Activated CD8-positive, alpha-beta T cell treated with anti-CD3 and anti-CD28 coated beads, Interleukin-2, amount 10 ng/mL, durations not matched to agents 7 days and 5 days (primary cell): ENCODE results near the gene NNT. TPM values are rescaled to one million over a fixed set of nuclear protein-coding genes. Genes with fewer than 3 reads are reported as not detected.
"Not testable (repeated sequence)": the region's sequence is repeated elsewhere in the genome, so short reads cannot be mapped to it uniquely, and the experiment has no call there.

Source experiments
- ATAC-seq: fragments of 150-1000 bp; cut with Tn5 transposase; one replicate; pipeline ENCODE4 v1.10.0; 2021; ENCODE audit warnings: moderate library complexity
- CTCF ChIA-PET: fragments of 350-600 bp; sonication (Branson Sonifier 250); formaldehyde crosslinking; loops from one replicate; lab custom pipeline; 2021; ENCODE audit warnings: antibody characterized with exemption; lab: Charles Lee
- POLR2A ChIA-PET: fragments of 350-600 bp; sonication (Branson Sonifier 250); formaldehyde crosslinking; loops from one replicate; lab custom pipeline; 2021; ENCODE audit warnings: antibody characterized with exemption; lab: Charles Lee
- DNase-seq: peaks from one replicate; pipeline ENCODE4 v3.0.0-alpha.2; 2020
- H3K27ac Mint-ChIP-seq: one replicate; pipeline ENCODE4 v1.8.0; 2021; ENCODE audit warnings: mild to moderate bottlenecking, mixed read lengths
- H3K27me3 Mint-ChIP-seq: one replicate; pipeline ENCODE4 v1.8.0; 2021; ENCODE audit warnings: low read depth, mixed read lengths
- H3K36me3 Mint-ChIP-seq: one replicate; pipeline ENCODE4 v1.8.0; 2021; ENCODE audit warnings: low read depth, mixed read lengths
- H3K4me1 Mint-ChIP-seq: one replicate; pipeline ENCODE4 v1.8.0; 2021; ENCODE audit warnings: low read depth, mixed read lengths
- H3K4me3 Mint-ChIP-seq: one replicate; pipeline ENCODE4 v1.8.0; 2021; ENCODE audit warnings: mild to moderate bottlenecking, mixed read lengths
- H3K9me3 Mint-ChIP-seq: one replicate; pipeline ENCODE4 v1.8.0; 2022; ENCODE audit warnings: mixed read lengths; ENCODE audit not compliant: insufficient read depth
- total RNA-seq, 2 experiments: library from RNA; stranded (reverse); gene quantifications; one replicate each; pipeline ENCODE4 v1.2.3, GENCODE V29; 2021

NNT gene
- total RNA-seq, 2 experiments from 2014 or later, result 103 to 104 TPM

DNA sequence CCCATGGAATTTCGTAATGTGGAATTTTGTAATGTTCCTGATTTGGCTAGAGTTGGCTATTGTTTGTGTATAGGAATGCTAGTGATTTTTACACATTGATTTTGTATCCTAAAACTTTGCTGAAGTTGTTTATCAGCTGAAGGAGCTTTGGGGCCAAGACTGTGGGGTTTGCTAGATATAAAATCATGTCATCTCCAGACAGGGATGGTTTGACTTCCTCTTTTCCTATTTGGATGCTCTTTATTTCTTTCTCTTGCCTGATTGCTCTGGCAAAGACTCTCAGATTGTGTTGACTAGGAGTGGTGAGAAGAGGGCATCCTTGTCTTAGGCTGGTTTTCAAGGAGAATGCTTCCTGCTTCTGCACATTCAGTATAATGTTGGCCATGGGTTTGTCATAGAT is 91.0 kb downstream of the NNT start:
- ATAC-seq, result no peak
- H3K27ac Mint-ChIP-seq, result no peak overlapping the region
- H3K36me3 Mint-ChIP-seq, result peaks cover 62% of the 10 kb centered on the region
- ChIA-PET POLR2A (no interaction called here), CTCF (no interaction called here)
- DNase-seq, result no peak
- no peaks in the 10 kb centered on the region for H3K27me3 Mint-ChIP-seq
- no peak overlapping the region for H3K4me3 Mint-ChIP-seq
- no peaks in the 10 kb centered on the region for H3K4me1 Mint-ChIP-seq
- peaks cover 23% of the 10 kb centered on the region for H3K9me3 Mint-ChIP-seq

GRCh38 chr5:43696444-43696843 is 93.5 kb downstream of the NNT start:
- POLR2A ChIA-PET, CTCF ChIA-PET, H3K4me3 Mint-ChIP-seq, H3K27me3 Mint-ChIP-seq, DNase-seq, H3K27ac Mint-ChIP-seq, H3K4me1 Mint-ChIP-seq, ATAC-seq: not testable (repeated sequence)
- H3K9me3 Mint-ChIP-seq, result peaks cover 23% of the 10 kb centered on the region
- H3K36me3 Mint-ChIP-seq, result peaks cover 58% of the 10 kb centered on the region

DNA sequence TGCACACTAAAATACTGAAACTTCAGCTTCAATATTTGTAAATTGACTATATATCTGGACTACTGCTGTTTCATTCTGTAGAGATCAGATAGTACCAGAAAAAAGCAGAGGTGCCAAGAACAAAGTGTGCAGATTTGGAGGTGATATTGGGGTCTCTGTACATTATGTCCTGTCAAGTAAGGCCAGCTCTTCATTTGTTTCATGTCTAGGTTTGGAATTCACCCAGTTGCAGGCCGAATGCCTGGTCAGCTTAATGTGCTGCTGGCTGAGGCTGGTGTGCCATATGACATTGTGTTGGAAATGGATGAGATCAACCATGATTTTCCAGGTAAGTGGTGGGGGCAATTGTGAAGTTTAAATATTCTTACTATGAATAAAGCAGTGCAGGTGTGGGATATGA is 96.9 kb downstream of the NNT start:
- no peak for DNase-seq
- ChIA-PET CTCF (no interaction called here), POLR2A (no interaction called here)
- no peak overlapping the region for H3K4me3 Mint-ChIP-seq
- no peak overlapping the region for H3K27ac Mint-ChIP-seq
- ATAC-seq, result no peak
- no peaks in the 10 kb centered on the region for H3K27me3 Mint-ChIP-seq
- peaks cover 66% of the 10 kb centered on the region for H3K36me3 Mint-ChIP-seq
- peaks cover 8% of the 10 kb centered on the region for H3K9me3 Mint-ChIP-seq
- no peaks in the 10 kb centered on the region for H3K4me1 Mint-ChIP-seq

GRCh38 chr5:43700601-43701000 is 97.6 kb downstream of the NNT start:
- H3K27me3 Mint-ChIP-seq, result no peaks in the 10 kb centered on the region
- H3K4me1 Mint-ChIP-seq, result no peaks in the 10 kb centered on the region
- ChIA-PET CTCF (no interaction called here), POLR2A (no interaction called here)
- H3K27ac Mint-ChIP-seq, result no peak overlapping the region
- peaks cover 65% of the 10 kb centered on the region for H3K36me3 Mint-ChIP-seq
- H3K9me3 Mint-ChIP-seq, result peaks cover 5% of the 10 kb centered on the region
- no peak overlapping the region for H3K4me3 Mint-ChIP-seq
- ATAC-seq, result no peak
- DNase-seq, result no peak

- POLR2A ChIA-PET, result no interaction called here
Measured at GRCh38 chr5:43701227-43701626, 98.2 kb downstream of the NNT start.

GRCh38 chr5:43702293-43702692 is 99.3 kb downstream of the NNT start:
- POLR2A ChIA-PET, result no interaction called here
- DNase-seq (no peak), ATAC-seq (no peak)
- Mint-ChIP-seq H3K27me3 (no peaks in the 10 kb centered on the region), H3K27ac (no peak overlapping the region), H3K36me3 (peaks cover 56% of the 10 kb centered on the region), H3K9me3 (no peaks in the 10 kb centered on the region), H3K4me1 (no peaks in the 10 kb centered on the region), H3K4me3 (no peak overlapping the region)
- CTCF ChIA-PET, result interaction anchor here (1.4 kb wide), 1 partner anchor 43 kb away, joined by 3 read pairs; no protein-coding TSS in a partner anchor

More at GRCh38 chr5:43701227-43701626, 98.2 kb downstream of the NNT start:
- Mint-ChIP-seq H3K27ac (no peak overlapping the region), H3K9me3 (no peaks in the 10 kb centered on the region), H3K36me3 (peaks cover 60% of the 10 kb centered on the region), H3K4me1 (no peaks in the 10 kb centered on the region), H3K4me3 (no peak overlapping the region), H3K27me3 (no peaks in the 10 kb centered on the region)
- CTCF ChIA-PET, result no interaction called here
- ATAC-seq (no peak), DNase-seq (no peak)

GRCh38 chr5:43702815-43703214 is 99.8 kb downstream of the NNT start:
- ChIA-PET CTCF (interaction anchor here (1.4 kb wide), 1 partner anchor 43 kb away, joined by 3 read pairs; no protein-coding TSS in a partner anchor), POLR2A (no interaction called here)
- ATAC-seq, result no peak
- Mint-ChIP-seq H3K4me3 (no peak overlapping the region), H3K36me3 (peaks cover 51% of the 10 kb centered on the region), H3K27ac (no peak overlapping the region), H3K27me3 (no peaks in the 10 kb centered on the region), H3K4me1 (no peaks in the 10 kb centered on the region), H3K9me3 (no peaks in the 10 kb centered on the region)
- no peak for DNase-seq

GRCh38 chr5:43704243-43704642 is 101.3 kb downstream of the NNT start:
- Mint-ChIP-seq H3K27me3 (no peaks in the 10 kb centered on the region), H3K27ac (no peak overlapping the region), H3K9me3 (no peaks in the 10 kb centered on the region), H3K36me3 (peaks cover 49% of the 10 kb centered on the region), H3K4me1 (no peaks in the 10 kb centered on the region), H3K4me3 (no peak overlapping the region)
- CTCF ChIA-PET, result no interaction called here
- DNase-seq (no peak), ATAC-seq (no peak)
- POLR2A ChIA-PET, result no interaction called here

- H3K27ac Mint-ChIP-seq, ATAC-seq, CTCF ChIA-PET: not testable (repeated sequence)
Measured at GRCh38 chr5:43706576-43706975, 103.6 kb downstream of the NNT start.

DNA sequence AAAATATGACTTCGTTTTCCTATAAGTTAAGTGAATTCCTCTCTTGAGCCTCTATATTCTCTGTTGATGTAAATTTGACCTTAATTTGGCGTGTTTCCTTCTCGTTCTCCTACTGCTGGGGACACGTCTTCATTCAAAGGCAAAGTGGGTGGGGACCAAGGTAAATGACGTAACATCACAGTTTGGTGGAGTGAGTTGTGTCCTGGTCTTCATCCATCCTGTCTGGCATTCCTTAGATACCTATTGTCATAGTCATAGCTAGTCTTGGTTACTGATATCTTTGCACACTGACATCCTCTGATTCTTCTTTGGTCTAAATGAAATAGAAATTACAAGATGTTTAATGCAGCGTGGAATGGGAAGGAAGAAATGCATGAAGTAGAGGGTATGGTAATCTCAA is 108.5 kb downstream of the NNT start:
- Mint-ChIP-seq H3K27ac (no peak overlapping the region), H3K9me3 (no peaks in the 10 kb centered on the region), H3K27me3 (no peaks in the 10 kb centered on the region), H3K4me3 (no peak overlapping the region), H3K36me3 (peaks cover 5% of the 10 kb centered on the region), H3K4me1 (no peaks in the 10 kb centered on the region)
- ChIA-PET POLR2A (no interaction called here), CTCF (no interaction called here)
- ATAC-seq (no peak), DNase-seq (no peak)

More at GRCh38 chr5:43706576-43706975, 103.6 kb downstream of the NNT start:
- peaks cover 36% of the 10 kb centered on the region for H3K36me3 Mint-ChIP-seq
- H3K4me1 Mint-ChIP-seq, POLR2A ChIA-PET, H3K4me3 Mint-ChIP-seq, H3K27me3 Mint-ChIP-seq, H3K9me3 Mint-ChIP-seq, DNase-seq: not testable (repeated sequence)

DNA sequence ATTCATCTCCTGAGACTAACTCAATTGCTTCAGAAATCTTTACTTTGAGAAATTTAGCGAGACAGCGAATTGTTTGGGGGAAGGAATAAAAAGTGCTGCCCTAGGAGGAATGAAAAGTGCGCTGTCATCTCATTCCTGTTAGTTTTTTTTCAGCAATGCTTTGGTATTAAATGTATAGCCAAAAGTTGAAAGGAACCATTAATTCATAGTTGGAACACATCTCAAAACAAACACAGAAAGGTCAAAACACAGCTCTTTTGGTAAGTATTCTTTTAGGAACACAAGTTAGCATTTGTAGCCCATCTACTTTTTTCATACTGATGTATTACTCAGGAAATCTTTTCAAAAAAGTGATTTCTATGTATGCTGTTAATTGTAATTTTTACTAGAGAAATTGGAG is 109.1 kb downstream of the NNT start:
- CTCF ChIA-PET, result no interaction called here
- Mint-ChIP-seq H3K36me3 (peaks cover 3% of the 10 kb centered on the region), H3K27ac (no peak overlapping the region), H3K4me1 (no peaks in the 10 kb centered on the region), H3K9me3 (peaks cover 4% of the 10 kb centered on the region), H3K27me3 (no peaks in the 10 kb centered on the region), H3K4me3 (no peak overlapping the region)
- ATAC-seq, result no peak
- no peak for DNase-seq
- POLR2A ChIA-PET, result no interaction called here

GRCh38 chr5:43719783-43720182 is 116.8 kb downstream of the NNT start:
- H3K9me3 Mint-ChIP-seq, CTCF ChIA-PET, H3K36me3 Mint-ChIP-seq, H3K4me3 Mint-ChIP-seq, H3K27ac Mint-ChIP-seq, H3K4me1 Mint-ChIP-seq, H3K27me3 Mint-ChIP-seq, DNase-seq, POLR2A ChIA-PET, ATAC-seq: not testable (repeated sequence)

GRCh38 chr5:43728581-43728980 is 125.6 kb downstream of the NNT start:
- ChIA-PET POLR2A (no interaction called here), CTCF (interaction anchor here (1.0 kb wide), 1 partner anchor 97 kb away, joined by 4 read pairs; no protein-coding TSS in a partner anchor)
- Mint-ChIP-seq H3K4me3 (no peak overlapping the region), H3K4me1 (no peaks in the 10 kb centered on the region), H3K27ac (no peak overlapping the region), H3K9me3 (no peaks in the 10 kb centered on the region), H3K27me3 (peaks cover 12% of the 10 kb centered on the region), H3K36me3 (no peaks in the 10 kb centered on the region)
- ATAC-seq (no peak), DNase-seq (no peak)
